Osteocyte (in vitro differentiated cells): Measurements from ENCODE around the gene PLA2R1. TPM values are rescaled to one million over a fixed set of nuclear protein-coding genes. Genes with fewer than 3 reads are reported as not detected.

ENCODE experiments used
- DNase-seq: peaks from one replicate; pipeline ENCODE4 v3.0.0; 2021; ENCODE audit warnings: mixed read lengths; ENCODE audit not compliant: unreplicated experiment; ENCODE audit errors: extremely low spot score
- H3K27ac Mint-ChIP-seq: one replicate; pipeline ENCODE4 v1.8.0; 2021; ENCODE audit warnings: mild to moderate bottlenecking, mixed read lengths; ENCODE audit not compliant: unreplicated experiment
- H3K27me3 Mint-ChIP-seq: one replicate; pipeline ENCODE4 v1.8.0; 2021; ENCODE audit warnings: mixed read lengths; ENCODE audit not compliant: unreplicated experiment
- H3K36me3 Mint-ChIP-seq: one replicate; pipeline ENCODE4 v1.8.0; 2021; ENCODE audit warnings: mixed read lengths; ENCODE audit not compliant: unreplicated experiment
- H3K4me1 Mint-ChIP-seq: one replicate; pipeline ENCODE4 v1.8.0; 2021; ENCODE audit warnings: mixed read lengths; ENCODE audit not compliant: unreplicated experiment
- H3K4me3 Mint-ChIP-seq: one replicate; pipeline ENCODE4 v1.8.0; 2021; ENCODE audit warnings: mild to moderate bottlenecking, moderate library complexity, mixed read lengths; ENCODE audit not compliant: unreplicated experiment
- H3K9me3 Mint-ChIP-seq: one replicate; pipeline ENCODE4 v1.8.0; 2021; ENCODE audit warnings: mixed read lengths; ENCODE audit not compliant: unreplicated experiment
- CTCF ChIP-seq: fragments of 200-600 bp; sonication (generic); IDR thresholded peaks from 2 replicates; pipeline ENCODE4 v1.5.0; 2021; ENCODE audit warnings: antibody characterized with exemption, mild to moderate bottlenecking, moderate library complexity
- total RNA-seq: library from RNA; stranded (reverse); gene quantifications from 2 replicates; pipeline ENCODE4 v1.2.1, GENCODE V29; 2021

The PLA2R1 gene
- total RNA-seq, 1 donor from 2014 or later: 78.9 TPM

GRCh38 chr2:160010361-160011145 is 51.9 kb downstream of the PLA2R1 start:
- Mint-ChIP-seq H3K9me3 (peaks cover 4% of the 10 kb centered on the region), H3K4me1 (peaks cover 30% of the 10 kb centered on the region), H3K4me3 (no peak overlapping the region), H3K27me3 (no peaks in the 10 kb centered on the region), H3K27ac (no peak overlapping the region), H3K36me3 (peaks cover 68% of the 10 kb centered on the region)
- TF ChIP-seq CTCF: no peak
- no peak for DNase-seq

GRCh38 chr2:160007111-160007510 is 55.3 kb downstream of the PLA2R1 start:
- no peak overlapping the region for H3K27ac Mint-ChIP-seq
- peaks cover 4% of the 10 kb centered on the region for H3K9me3 Mint-ChIP-seq

GRCh38 chr2:160006475-160006874 is 55.9 kb downstream of the PLA2R1 start:
- Mint-ChIP-seq H3K36me3 (peaks cover 67% of the 10 kb centered on the region), H3K4me3 (no peak overlapping the region), H3K27me3 (no peaks in the 10 kb centered on the region), H3K4me1 (peaks cover 22% of the 10 kb centered on the region), H3K27ac (peak overlapping the region; percentile 40), H3K9me3 (peaks cover 7% of the 10 kb centered on the region)
- no peak for TF ChIP-seq CTCF
- no peak for DNase-seq

More at GRCh38 chr2:160007111-160007510, 55.3 kb downstream of the PLA2R1 start:
- Mint-ChIP-seq H3K36me3 (peaks cover 67% of the 10 kb centered on the region), H3K4me1 (peaks cover 22% of the 10 kb centered on the region), H3K27me3 (no peaks in the 10 kb centered on the region), H3K4me3 (no peak overlapping the region)
- DNase-seq: no peak
- TF ChIP-seq CTCF: no peak

GRCh38 chr2:160005908-160006307 is 56.5 kb downstream of the PLA2R1 start:
- Mint-ChIP-seq H3K27me3 (no peaks in the 10 kb centered on the region), H3K9me3 (peaks cover 13% of the 10 kb centered on the region), H3K27ac (no peak overlapping the region), H3K36me3 (peaks cover 69% of the 10 kb centered on the region), H3K4me1 (peaks cover 18% of the 10 kb centered on the region), H3K4me3 (no peak overlapping the region)
- TF ChIP-seq CTCF: no peak
- DNase-seq: no peak

- no peak overlapping the region for H3K4me3 Mint-ChIP-seq
Observed at GRCh38 chr2:160005476-160005875, 56.9 kb downstream of the PLA2R1 start.

More at GRCh38 chr2:160005476-160005875, 56.9 kb downstream of the PLA2R1 start:
- Mint-ChIP-seq H3K27ac (no peak overlapping the region), H3K4me1 (peaks cover 14% of the 10 kb centered on the region), H3K27me3 (no peaks in the 10 kb centered on the region), H3K9me3 (peaks cover 17% of the 10 kb centered on the region), H3K36me3 (peaks cover 70% of the 10 kb centered on the region)
- DNase-seq: no peak
- no peak for TF ChIP-seq CTCF
